NCI-H446 treated with DMSO at 0.1 percent for 48 hours (cell line): ENCODE data around the gene ZFHX3.

Experiments
- DNase-seq: peaks from one replicate; lab custom pipeline; 2025; lab: John Stamatoyannopoulos, UW

Gene ZFHX3

DNA sequence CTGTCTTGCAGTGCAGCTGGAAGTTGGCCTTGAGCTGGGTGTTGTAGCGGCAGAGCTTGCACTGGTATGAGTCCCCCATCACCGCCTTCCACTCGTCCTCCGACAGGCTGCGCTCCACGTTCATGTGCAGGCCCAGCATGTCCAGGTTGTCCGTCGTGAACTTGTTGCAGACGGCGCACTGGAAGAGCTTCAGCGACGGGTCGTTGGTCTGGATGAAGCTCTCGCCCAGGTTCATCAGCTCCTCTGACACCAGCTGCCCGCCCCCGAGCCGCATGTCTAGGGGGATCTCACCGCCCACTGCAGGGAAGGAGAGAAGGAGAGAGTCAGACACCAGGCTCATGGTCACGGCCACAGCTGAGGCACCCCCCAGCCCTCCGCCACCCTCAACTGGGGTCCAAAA, 97.3 kb downstream of the ZFHX3 start:
- no peak for DNase-seq

DNA sequence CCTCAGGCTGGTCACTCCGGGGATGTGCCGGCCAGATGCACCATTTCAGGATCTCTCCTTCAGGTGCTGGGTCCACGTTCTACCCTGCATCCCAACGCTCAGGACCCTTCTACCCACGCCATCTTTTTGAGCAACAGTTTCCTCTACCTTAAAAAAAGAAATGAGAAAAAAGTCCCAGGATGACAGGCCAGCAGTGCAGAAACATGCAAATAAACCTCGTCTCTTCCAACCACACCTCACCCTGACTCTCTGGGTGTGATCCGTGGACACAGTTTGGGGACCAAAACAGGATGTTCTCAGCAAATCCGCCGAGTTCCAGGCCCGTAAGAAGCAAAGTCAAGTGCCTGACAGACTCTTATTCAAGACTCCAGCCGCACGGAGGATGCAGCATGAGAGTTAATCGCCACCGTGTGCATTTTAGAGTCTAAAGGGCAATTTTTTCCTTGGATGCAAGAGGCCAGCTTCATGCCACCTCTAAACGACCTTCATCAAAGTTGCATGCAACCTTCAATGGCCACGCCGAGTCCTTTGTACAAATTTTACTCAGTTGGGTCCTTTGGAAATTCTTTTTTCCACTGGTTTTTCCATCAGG, 99.6 kb downstream of the ZFHX3 start:
- DNase-seq: no peak

DNA sequence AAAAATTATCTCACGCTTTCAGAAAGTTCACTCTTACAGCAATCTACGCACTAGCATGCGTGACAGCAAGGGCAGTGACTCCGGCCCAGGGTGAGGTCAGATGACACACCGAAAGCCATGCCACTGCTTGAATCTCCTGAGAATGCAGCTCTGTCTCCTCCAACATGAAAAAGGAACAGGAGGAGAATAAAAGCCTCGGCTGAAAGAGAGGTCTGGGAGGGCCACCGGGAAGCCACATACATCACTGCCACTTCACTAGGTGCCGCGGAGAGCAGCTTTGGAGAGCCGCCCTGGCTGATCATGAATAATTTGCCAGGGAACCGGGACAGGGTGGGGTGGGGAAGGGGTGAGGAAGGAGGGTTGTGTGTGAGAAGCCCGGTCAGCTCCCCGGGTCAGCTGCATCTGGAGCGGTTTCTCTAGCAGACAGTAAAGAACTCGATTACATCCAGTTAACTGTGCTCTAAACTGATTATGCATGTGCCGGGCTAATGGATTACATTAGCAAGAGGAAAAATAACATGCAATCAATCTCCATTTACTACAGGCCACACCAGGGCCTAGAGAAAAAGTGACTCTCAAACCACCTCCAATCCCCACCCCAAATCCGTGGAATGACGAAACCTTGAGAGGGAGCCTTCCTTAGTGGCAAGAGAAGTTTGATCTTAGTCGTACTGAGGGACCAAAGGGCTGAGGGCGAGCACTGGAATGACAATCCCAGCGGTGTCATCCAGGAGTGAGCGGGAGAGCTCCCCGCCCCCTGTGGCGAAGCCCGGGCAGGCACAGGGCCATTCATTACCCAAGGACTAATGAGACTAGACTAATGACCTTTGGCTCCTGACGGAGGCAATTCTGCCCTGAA, 100.3 kb downstream of the ZFHX3 start:
- DNase-seq: no peak

DNA sequence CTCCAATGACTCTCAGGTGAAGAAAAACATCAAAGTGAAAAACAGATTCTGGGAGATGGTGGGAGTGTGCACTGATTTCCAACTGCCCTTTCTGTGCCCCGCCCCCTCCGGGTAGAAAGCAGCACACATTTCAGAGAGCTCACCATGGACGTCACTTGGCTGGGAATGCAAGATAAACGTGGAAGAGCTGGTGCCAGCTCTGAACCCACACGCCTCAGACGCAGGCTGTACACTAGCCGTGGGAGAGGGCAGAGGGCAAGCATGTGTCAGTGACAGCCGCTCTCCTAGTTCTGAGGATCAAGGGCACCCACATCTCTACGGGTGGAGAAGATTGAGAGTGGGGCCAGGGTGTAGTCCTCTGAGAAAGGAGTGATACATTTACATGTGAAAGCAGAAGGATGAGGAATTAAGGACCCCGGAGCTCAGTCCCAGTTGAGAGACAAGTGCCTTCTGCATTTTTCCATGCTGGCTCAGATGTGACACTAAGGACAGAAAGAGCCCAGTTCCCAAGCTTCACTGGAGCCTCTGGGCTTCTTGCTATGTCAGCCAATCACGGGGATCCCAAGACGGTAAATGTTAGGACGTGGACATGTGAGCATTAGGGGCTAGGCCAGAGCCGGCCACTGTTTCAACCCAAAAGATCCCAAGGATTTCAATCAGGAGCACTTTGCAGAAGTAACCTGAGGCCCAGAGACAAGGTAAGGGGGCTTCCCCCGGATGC, 101.3 kb downstream of the ZFHX3 start:
- DNase-seq: no peak

DNA sequence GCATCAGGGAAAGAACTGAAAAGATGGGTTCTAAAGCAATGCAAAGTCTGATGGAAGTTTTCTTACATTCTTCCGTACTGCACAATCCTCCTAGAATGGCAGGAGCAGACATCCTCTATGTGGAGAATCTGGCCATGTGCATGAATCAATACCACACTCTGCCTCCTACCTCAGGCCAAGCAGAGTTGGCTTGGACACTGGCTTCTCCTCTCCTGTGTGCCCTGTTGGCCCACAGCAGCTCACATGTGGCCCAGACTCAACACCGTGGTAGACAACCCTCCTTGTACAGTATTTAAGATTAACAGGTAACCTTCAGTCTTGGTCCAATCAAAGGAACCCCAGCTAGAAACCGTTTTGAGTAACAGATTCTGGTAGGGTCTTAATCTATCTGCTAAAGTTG, 101.9 kb downstream of the ZFHX3 start:
- DNase-seq: no peak

DNA sequence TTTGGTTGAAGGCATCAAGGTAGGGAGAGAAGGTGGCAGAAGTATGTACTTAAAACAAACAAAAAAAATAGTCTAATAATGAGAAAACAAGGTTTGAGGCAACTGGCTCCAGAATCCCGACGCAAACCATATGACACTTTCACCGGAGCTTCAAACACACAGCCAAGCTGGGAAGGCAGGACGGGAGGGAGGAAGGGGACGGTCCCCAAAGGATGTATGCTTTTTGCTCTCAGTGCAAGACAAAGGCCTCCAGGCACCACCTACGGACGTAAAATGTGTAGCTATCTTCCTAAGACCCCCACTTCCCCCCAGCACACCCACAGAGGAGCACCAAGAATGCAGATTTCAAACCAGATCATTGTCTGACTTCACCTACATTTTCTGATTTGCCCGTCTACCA, 102.3 kb downstream of the ZFHX3 start:
- no peak for DNase-seq

DNA sequence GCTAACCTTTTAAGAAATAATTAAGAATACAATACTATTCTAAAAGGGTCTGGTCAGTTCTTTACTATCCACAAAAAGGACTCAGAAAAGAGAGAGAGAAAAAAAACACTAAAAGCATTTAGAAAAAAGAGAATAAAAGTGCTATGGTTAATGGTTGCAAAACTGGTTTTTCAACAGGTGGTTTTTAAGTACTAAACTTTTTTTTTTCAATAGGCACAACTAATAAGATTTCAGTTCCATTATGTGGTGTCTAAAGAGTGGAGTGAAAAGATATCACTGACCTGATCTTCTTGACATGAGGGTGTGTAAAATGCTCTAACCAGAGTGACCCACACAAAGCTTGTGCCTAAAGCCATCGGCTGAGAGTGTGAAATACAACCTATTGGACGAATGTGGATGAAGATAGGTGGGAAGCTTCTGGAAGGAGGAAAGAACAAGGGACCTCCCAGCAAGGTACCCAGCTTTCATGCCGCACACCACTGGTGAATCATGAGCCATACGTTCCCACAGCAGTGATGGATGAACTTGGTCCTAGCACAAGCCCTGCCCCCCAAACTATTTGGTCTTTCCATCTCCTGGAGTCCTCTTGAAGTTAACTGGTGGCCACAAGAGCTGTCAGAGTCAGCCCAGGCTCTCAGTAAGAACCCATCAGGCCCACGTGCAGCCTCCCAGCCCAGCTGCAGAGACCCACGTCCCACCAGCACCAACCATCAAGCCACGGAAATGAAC, 103.0 kb downstream of the ZFHX3 start:
- DNase-seq: no peak

DNA sequence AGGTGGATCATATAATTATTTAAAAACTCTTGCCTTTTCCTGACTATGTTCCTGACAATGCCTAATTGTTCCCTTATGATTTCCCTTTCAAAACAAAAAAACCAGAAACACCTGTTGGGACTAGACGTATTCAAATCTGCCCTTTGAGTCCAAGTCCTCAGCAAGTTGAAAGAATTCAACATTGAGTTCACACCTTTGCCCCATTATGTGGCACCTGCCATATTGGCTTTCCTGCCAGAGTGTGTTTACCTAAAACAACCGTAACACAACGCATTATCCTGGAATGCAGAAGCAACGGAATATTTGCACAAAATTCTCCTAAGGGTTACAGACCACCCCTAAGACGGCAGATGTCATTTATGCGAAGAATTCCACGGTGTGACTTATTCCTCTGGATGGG, 105.9 kb downstream of the ZFHX3 start:
- no peak for DNase-seq

DNA sequence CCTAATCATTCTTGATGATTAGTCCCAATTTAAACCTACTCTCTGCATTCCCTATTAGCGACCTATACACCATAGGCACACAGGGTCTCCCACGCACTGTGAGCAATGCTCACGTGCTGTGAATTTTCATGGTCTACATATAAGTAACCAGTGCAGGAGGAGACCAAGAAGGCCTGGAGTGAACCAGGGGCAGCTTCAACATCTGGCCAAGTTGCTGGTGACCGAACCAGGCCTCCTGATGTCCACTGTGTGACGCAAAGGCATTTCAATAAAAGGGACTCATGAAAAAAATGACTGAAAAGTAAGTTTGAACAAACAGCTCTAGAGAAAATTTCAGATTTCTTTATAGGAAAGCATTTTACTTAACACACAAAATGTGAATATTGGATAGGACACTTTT, 107.0 kb downstream of the ZFHX3 start:
- DNase-seq: no peak

DNA sequence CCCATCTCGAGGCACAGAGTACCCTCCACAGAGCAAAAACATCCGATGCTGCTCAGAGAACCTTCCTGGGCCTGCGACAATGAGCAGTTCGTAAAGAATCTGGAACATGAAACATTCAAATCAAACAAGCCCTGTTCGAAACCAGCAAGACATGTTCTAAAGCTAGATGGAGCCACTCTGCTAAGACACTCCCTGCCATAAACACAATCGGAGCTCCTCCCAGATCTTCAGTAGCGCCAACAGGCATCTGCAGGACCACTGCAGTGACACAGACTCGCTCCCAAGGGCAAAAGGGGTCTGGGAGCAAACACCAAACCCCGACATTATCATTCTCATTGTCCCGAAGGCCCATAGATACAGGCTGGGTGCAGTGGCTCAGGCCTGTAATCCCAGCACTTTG, 108.7 kb downstream of the ZFHX3 start:
- no peak for DNase-seq

DNA sequence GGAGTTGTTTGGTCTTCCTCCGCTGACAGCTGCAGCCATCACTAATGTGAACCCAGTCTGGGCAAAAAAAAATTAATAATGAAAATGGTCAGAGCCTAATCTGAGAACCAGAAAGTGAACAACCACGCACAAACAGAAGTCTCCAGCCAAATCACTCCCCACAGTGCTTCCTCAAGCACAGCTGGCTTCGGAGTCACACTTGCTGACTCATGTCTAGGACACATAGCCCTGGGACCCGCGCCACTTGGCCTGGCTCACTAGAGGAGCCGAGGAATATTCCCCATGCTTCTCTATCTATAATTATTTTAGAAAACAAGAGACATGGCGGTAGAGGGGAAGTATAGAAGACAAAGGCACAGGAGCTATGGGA, 109.1 kb downstream of the ZFHX3 start:
- DNase-seq: peak; percentile 70

DNA sequence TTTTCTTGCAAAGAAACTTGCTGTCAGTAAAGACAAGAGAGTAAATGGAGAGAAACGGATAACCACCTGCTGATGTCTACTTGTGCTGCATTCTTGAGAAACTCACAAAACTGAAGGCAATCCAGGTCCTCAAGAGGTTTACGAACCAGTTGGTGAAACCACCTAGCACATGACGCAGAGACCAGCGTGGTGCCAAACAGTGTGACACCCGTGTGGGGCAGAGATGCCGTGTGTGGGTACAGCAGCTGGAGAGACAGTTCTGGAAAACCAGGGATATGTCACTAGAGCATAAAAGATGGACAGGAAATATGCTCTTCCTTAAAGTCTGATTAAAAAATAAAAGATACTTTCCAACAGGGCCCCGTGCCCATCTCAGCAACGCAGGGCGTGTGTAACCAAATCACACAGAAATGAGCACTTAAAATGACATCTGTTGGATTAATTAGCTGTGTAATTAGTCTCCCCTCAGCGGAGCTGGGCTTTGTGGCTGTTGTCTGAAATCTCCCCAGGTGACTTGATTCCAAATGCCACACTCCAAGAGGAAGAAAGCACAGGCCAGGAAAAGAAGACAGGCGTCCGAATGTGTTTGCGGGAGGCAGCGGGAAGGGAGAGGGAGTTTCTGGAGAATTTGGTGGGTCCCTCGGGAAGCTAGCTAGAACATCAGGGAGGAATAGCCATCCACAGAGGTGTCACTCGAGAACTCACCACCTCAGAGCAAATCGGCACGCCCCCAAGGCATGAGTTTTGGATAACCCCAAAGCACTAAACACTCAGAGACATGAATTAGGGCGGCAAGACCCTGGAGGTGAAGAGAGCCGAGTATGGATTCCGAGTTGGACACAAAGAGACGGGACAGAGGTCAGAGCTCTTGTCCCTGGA, 109.8 kb downstream of the ZFHX3 start:
- peak; percentile 47 for DNase-seq

DNA sequence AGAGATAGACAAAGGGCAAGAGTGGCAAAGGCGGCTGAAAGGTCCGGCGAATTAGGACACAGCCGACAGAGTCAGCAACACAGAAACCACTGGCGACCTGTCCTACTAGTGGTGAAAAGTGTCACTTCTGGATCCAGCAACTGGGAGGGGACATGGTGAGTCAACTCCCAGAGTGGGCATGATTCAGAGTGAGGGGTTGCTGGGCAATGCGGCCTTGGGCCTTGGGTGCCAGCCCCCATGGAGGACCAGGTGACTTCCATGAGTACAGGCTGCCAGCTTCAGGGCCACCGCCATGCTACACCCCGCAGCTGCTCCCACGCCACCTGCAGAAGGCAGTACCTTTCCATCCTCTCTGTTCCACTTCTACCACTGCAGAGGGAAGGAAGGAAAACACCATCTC, 110.6 kb downstream of the ZFHX3 start:
- DNase-seq: no peak

DNA sequence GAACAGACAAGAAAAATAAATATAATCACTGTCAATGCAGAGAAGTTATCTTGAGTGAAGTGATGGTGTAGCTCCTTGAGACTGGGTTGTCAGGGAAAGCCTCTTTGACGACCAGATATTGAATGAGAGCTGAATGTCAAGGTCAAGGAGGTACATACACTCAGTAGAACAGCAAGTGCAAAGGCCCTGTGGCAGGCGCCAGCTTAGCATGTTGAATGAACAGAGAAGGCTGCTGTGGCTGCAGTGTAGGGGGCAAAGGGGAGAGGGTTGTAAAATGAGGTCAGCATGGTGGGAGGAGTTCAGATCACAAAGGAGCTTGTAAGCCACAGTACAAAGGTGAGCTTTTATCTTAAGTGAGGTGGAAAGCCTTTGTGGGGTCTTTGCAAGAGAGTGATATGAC, 111.5 kb downstream of the ZFHX3 start:
- DNase-seq: no peak

DNA sequence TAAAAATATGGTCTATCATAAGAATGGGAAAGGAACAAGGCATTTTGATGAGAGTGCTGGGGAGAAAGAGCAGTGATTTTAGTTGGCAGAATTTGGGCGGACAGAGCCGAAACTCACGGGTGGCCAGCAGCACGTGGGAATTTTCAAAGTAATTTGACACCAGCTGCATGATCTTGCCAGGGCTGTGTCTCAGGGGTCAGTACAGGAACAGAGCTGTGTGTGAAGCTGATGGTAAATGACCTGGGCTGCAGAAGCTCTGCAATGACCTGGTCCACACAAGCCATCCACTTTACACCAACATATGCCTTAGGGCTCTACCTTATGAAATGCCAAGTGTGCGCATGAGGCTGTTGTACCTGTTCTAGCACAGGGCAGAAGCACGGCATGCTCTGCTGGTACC, 112.0 kb downstream of the ZFHX3 start:
- no peak for DNase-seq

DNA sequence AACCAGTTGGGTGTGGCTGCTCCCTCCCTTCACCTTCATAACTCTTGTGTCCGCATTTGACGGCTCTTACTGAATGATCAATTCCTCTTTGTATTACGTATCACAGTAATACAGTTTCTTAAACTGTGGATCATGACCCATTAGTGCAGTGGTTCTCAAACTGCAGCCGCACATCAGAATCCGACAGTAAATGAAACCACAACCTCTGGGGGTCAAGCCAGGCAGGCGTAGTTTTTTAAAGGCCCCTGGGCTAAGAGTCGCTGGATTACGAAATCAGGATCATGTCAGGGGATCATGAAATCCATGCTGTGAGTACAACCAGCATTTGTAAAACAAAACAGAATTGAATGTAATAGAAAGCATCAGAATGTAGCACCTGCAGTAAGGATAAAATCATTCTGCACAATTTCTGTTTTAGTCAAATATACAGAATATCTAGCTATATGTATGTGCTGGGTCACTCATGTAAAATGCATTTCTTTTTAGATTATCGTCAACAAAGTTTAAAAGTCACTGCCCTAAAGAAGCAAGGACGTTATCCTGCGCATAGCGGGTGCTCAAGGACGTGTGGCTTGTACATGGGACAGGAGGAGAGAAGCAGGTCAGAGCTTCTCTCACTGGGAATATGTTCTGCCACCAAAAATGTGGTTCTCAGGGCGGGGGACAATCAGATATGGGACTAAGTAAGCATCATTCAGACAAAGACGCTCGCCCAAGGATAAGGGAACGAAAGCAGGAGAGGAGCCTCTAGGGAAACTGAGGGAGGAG, 113.1 kb downstream of the ZFHX3 start:
- no peak for DNase-seq

DNA sequence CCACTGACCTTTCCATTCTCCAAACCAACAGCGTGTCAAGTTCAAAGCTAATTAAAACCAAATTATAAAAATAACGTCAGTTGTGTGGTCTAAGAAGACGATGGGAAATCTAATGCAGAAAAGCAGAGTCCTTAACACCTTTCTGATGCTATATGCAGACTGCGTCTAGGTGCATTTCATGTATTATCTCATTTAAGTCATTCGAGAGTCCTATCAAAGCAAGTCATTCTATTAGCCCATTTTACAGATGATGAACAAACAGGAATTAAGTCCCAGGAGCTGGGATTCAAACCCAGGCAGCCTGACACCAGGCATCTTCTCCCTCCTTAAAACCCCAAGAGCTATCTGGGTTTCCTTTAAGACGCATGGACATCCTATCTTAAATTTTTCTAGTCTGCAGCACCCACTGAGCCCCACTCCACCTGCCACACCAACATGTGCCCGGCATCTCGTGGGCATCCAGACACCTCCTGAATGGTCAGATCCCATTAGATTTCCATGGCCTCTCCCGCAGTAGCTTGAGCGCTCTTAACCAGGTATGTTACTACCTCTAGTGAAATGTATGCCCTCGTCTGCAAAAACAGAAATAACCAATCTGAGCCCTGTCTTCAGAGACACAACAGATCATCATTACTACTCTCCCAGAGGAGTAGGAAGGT, 115.1 kb downstream of the ZFHX3 start:
- no peak for DNase-seq

DNA sequence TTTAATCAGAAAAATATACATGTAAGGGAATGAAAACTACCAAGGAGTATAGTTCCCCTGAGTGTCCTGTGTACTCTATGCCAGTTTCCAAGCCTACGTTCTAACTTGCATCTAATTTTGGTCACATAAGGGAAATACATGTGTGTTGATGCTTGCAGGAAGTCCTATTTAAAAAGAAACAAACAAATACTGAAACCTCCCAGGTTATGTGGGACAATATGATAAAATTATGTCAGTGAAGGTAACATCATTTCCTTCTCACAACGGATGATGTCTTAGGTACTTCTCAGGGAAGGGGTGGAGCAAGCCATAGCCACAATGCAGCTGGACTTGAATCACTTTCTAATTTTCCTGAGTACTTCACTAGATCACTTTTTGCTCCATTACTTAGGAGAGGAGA, 115.9 kb downstream of the ZFHX3 start:
- DNase-seq: no peak

DNA sequence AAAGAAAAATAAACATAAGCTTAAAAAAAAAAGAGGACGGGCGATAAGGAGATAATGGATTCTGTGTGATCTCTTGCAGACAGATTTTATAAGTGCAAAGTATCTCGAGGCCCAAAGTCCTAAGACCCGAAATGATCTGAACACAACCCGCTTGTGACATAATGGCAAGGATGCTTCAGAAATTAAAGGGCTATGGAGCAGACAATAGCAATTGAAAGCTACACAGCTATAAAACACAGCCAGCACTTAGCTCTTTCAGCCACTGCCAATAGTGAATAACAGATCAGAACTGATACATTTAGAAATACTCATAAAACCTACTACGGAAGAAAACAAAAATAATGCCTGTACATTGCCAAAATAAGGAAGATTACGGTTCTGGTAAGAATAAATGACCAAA, 117.5 kb downstream of the ZFHX3 start:
- DNase-seq: no peak
